ENCODE data around the gene ATAD1.
"Not testable (repeated sequence)": the region's sequence is repeated elsewhere in the genome, so short reads cannot be mapped to it uniquely, and the experiment has no call there.

Gene ATAD1

GRCh38 chr10:87753995-87754866 is 63.8 kb downstream of the ATAD1 start:
- in situ Hi-C loops (cut with HindIII; ENCODE audit: low sequenced_read_pairs) = no loop called here
- no peak for TF ChIP-seq CTCF (IDR thresholded peaks at IDR 0.05; ENCODE audit: low read depth, low read length)
- DNase-seq (ENCODE audit: low read depth, low spot score) = no peak
- H3K4me3 ChIP-seq (ENCODE audit: low read depth, low read length) = no peak overlapping the region

- no peak for TF ChIP-seq CTCF (IDR thresholded peaks at IDR 0.05; ENCODE audit: low read depth, low read length)
- in situ Hi-C loops (cut with HindIII; ENCODE audit: low sequenced_read_pairs) = no loop called here
- no peak overlapping the region for H3K4me3 ChIP-seq (ENCODE audit: low read depth, low read length)
- DNase-seq (ENCODE audit: low read depth, low spot score) = peak; percentile 67
Measured at GRCh38 chr10:87752566-87752965, 65.5 kb downstream of the ATAD1 start.

- no peak for TF ChIP-seq CTCF (IDR thresholded peaks at IDR 0.05; ENCODE audit: low read depth, low read length)
- H3K4me3 ChIP-seq (ENCODE audit: low read depth, low read length) = no peak overlapping the region
- DNase-seq (ENCODE audit: low read depth, low spot score) = no peak
- in situ Hi-C loops (cut with HindIII; ENCODE audit: low sequenced_read_pairs) = no loop called here
Measured at GRCh38 chr10:87751274-87751673, 66.8 kb downstream of the ATAD1 start.

- in situ Hi-C loops (cut with HindIII; ENCODE audit: low sequenced_read_pairs) = no loop called here
- no peak overlapping the region for H3K4me3 ChIP-seq (ENCODE audit: low read depth, low read length)
- DNase-seq (ENCODE audit: low read depth, low spot score) = no peak
- no peak for TF ChIP-seq CTCF (IDR thresholded peaks at IDR 0.05; ENCODE audit: low read depth, low read length)
Measured at GRCh38 chr10:87750817-87751216, 67.2 kb downstream of the ATAD1 start.

GRCh38 chr10:87750001-87750671 is 67.9 kb downstream of the ATAD1 start:
- no peak overlapping the region for H3K4me3 ChIP-seq (ENCODE audit: low read depth, low read length)
- TF ChIP-seq CTCF (IDR thresholded peaks at IDR 0.05; ENCODE audit: low read depth, low read length) = no peak
- peak; percentile 69 for DNase-seq (ENCODE audit: low read depth, low spot score)
- in situ Hi-C loops (cut with HindIII; ENCODE audit: low sequenced_read_pairs) = no loop called here

GRCh38 chr10:87748244-87748643 is 69.8 kb downstream of the ATAD1 start:
- DNase-seq (ENCODE audit: low read depth, low spot score); H3K4me3 ChIP-seq (ENCODE audit: low read depth, low read length); in situ Hi-C loops (cut with HindIII; ENCODE audit: low sequenced_read_pairs): not testable (repeated sequence)

GRCh38 chr10:87746911-87747310 is 71.1 kb downstream of the ATAD1 start:
- in situ Hi-C loops (cut with HindIII; ENCODE audit: low sequenced_read_pairs) = no loop called here
- no peak for DNase-seq (ENCODE audit: low read depth, low spot score)
- no peak for TF ChIP-seq CTCF (IDR thresholded peaks at IDR 0.05; ENCODE audit: low read depth, low read length)
- H3K4me3 ChIP-seq (ENCODE audit: low read depth, low read length) = no peak overlapping the region

All from astrocyte of the spinal cord (primary cell).